ENCODE data around the gene CFDP1.
A peak's percentile ranks its signal among the peaks of the same experiment; 100 is the strongest.

The CFDP1 gene

DNA sequence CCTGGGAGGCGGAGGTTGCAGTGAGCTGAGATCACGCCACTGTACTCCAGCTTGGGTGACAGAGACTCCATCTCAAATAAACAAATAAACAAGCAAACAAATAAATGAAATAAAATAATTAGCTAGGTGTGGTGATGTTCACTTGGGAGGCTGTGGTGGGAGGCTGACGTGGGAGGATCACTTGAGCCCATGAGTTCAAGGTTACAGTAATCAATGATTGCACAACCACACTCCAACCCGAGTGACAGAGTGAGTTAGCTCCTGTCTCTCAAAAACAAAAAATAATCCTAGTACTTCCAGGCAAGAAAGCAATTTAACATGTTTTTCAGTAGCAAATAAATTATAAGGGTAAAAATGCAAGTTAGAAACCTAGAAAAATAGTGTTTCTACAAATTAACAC is 26.4 kb downstream of the CFDP1 start:
- no peak for DNase-seq (ENCODE audit: low read depth in 2 of 2)

DNA sequence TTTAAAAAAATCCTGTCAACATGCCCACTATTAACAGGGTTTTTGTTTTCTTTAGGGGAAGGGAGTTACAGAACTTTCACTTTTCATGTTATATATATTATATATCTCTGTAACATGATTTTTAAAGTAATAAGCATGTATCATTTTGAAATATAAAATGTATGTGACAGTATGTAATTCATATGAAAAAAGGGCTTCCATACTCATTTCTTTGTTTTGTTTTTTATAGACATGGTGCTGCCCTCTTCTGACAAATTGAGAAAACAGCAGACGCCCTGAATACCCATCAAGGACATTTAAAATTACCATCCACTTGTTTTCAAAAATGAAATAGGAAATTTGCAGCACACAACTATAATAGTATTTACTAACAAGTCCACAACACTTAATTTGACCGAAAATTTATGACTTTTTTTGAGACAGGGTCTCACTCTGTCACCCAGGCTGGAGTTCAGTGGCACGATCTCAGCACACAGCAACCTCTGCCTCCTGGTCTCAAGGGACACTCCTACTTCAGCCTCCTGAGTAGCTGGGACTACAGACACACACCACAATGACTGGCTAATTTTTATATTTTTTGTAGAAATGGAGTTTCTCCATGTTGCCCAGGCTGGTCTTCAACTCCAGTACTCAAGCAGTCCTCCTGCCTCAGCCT is 30.4 kb downstream of the CFDP1 start:
- DNase-seq (ENCODE audit: low read depth in 2 of 2): no peak

- no peak for DNase-seq (ENCODE audit: low read depth in 2 of 2)
Measured at GRCh38 chr16:75402159-75402820, 31.0 kb downstream of the CFDP1 start.

DNA sequence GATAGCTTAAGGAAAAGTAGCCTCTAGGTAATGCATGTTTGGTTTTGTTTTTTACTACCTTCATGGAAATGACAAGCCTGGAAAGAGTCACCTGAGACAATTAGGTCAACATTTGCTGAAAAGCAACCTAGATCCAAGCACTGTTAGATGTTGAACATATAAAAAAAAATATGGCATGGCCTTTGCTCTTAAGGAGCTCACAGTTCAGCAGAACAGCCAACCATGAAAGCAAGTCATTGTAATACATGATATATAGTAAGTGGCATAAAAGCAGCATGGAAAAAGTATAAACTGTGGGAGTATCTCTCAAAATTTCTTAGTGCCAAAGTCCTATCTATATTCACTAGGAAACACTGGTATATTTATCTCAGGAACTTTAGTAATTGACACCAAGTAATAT is 31.6 kb downstream of the CFDP1 start:
- no peak for DNase-seq (ENCODE audit: low read depth in 2 of 2)

DNA sequence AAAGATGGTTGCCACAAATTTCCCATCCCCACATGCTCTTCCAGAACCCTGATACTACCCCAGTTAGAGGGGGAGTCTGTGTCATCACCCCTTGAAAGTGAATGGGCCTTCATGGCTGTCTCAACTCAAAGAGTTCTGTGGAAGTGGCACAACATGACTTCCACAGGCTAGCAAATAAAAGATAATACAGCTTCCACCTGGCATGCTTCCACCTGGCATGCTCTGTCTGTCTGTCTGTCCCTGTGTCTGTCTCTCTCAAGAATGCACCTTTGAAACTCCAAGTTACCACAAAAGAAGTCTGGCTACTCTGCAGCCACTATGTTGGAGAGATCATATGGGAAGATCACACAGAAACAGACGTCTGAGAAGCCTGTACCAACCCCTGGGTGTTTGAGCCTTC is 35.0 kb downstream of the CFDP1 start:
- DNase-seq (ENCODE audit: low read depth in 2 of 2): no peak

DNA sequence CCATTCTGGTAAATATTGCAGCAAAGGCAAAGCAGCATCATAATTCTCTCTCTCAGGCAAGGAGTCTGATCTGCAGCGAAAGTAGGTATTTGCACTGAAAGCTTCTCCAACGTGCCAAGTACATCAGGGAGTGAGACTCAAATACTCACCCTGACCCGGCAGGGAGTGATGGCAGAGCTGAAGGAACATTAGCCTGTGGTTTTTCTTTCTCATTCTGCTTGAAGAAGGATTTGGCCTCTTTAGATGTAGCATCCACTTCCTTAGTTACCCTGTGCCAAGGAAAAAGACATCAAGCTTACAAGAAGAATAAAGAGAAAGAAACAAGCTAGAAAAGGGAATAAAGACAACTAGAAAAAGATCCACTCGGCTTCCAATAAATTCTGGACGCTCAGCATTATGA is 38.4 kb downstream of the CFDP1 start:
- no peak for DNase-seq (ENCODE audit: low read depth in 2 of 2)

- DNase-seq (ENCODE audit: low read depth in 2 of 2): no peak
Measured at GRCh38 chr16:75392906-75393305, 40.4 kb downstream of the CFDP1 start.

- DNase-seq (ENCODE audit: low read depth in 2 of 2): no peak
Measured at GRCh38 chr16:75390926-75391653, 42.2 kb downstream of the CFDP1 start.

GRCh38 chr16:75389096-75389690 is 44.1 kb downstream of the CFDP1 start:
- DNase-seq (ENCODE audit: low read depth in 2 of 2): no peak

DNA sequence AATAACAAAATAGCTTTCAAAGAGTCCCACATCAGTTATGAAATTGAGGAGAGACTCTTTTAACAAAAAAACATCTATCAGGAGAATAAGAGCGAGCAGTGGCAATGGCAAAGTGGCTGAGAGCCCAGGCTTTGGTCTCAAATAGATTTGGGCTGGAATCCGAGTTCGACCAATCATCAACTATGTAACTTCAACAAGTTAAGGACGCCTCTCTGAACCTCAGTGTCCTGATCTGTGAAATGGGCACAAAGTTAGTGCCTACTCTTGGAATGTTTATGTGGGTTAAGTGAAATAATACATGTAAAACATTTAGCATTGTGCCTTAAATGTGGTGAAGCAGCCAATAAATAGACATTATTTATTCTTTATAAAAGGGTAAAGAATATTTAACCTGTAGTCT is 45.4 kb downstream of the CFDP1 start:
- no peak for DNase-seq (ENCODE audit: low read depth in 2 of 2)

DNA sequence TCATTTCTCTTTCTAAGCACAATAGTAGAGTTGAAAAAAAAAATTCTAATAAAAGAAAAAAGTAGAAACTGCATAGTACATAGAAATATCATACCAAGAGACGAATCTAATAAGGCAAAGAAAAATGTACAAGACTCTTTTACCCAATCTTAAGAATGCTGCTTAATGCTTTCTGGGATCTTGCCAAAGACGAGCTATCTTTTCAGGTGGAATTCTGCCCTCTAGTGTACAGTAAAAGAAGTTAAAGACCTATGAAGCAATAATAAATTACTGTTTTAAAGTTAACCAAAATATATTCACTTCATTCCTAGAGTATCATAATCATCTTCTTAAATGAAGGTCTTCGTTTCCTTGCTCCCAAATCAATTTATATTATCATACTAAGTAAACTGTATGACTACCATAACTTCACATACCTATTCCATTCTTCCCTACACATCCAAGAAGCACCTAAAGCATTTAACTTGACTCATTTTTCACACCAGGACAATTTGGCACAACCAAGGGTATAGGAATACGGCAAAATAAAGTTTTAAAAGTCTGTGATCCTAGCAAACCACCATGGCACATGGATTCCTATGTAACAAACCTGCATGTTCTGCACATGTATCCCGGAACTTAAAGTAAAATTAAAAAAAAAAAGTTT is 47.7 kb downstream of the CFDP1 start:
- no peak for DNase-seq (ENCODE audit: low read depth in 2 of 2)

DNA sequence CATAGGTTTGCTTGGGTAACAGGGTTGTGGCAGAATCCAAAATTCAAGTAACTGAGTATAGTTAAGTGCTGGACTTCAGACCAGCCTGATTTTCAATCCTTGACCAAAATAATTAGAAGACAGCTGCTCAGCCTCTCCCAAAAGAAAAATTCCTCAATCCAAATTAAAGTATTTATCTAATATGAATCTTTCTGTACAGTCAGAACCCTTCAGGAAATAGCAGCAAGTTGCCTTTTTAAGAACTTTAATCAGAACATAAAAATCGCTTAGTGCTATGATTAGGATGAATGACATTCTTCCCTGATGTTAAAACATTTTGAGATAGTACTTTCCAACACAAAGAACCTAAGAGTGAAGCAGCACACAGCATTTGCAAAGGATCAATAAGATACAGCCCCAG is 50.2 kb downstream of the CFDP1 start:
- DNase-seq (ENCODE audit: low read depth in 2 of 2): no peak

DNA sequence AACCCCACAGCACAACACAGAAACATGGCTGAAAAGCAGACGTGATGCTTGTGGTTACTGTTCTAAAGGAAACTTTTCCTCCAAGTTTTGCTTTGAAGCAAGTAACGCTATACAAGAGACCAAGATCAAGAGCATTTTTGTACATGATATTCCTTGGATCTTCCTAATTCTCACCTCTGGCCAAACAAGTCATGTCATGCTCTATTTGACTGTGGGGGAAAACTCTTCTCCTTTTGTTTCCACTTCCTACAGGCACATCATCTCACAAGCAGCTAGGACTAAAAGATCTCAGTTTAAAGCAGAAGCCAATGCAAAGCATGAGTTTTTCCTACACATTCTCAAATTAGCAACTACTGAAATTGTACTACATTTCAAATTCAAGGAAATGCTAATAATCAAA is 50.7 kb downstream of the CFDP1 start:
- no peak for DNase-seq (ENCODE audit: low read depth in 2 of 2)

DNA sequence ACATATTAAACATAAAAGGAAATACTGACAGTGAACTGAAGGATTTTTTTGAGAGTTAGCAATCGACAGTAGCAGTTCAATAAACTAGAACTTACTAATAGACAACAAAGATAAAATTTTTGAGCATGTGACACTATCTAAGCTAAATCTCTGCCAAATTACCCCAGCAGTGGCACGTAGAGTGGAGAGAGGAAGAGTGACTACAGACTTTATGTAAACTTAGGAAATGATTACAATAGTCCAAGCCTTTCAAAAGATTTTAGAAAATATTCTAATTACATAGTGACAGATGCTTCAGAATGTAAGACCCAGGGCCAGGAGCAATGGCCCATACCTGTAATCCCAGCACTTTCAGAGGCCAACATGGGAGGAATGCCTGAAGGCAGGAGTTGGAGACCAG is 52.4 kb downstream of the CFDP1 start:
- no peak for DNase-seq (ENCODE audit: low read depth in 2 of 2)

GRCh38 chr16:75379911-75380847 is 53.1 kb downstream of the CFDP1 start:
- peak in 1 of 2 donors; percentile 33 for DNase-seq (ENCODE audit: low read depth in 2 of 2)

DNA sequence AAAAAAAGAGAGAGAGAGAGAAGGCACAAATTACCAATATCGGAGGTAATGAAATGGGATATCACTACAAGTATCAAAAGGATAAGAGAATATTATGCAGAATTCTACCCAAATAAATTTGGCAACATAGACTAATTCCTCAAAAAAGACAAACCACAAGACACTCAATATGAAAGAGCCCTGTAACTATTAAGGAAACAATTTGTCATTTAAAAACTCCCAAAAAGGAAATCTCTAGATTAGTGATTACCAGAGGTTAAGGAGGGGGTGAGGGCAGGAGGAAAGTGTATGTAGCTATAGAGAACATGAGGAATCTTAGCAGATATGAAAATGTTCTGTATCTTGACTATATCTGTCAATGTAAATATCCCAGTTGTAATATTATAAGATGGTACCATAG is 54.0 kb downstream of the CFDP1 start:
- no peak for DNase-seq (ENCODE audit: low read depth in 2 of 2)

DNA sequence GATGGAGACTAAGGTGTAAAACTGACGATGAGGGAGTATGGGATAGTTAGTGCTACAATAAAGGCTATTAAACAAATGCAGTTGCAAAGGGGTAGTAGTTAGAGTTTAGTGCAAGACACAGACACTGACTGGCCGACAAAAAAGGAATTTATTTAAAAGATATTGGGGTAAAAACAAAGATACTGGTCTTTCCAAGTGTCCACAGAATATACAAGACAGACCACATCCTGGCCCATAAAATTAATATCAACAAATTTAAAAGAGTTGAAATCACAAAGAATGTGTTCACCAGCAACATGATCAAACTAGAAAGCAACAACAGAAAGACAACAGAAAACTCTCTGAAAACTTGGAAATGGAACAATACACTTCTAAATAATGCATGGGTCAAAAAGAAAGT is 54.7 kb downstream of the CFDP1 start:
- no peak for DNase-seq (ENCODE audit: low read depth in 2 of 2)

DNA sequence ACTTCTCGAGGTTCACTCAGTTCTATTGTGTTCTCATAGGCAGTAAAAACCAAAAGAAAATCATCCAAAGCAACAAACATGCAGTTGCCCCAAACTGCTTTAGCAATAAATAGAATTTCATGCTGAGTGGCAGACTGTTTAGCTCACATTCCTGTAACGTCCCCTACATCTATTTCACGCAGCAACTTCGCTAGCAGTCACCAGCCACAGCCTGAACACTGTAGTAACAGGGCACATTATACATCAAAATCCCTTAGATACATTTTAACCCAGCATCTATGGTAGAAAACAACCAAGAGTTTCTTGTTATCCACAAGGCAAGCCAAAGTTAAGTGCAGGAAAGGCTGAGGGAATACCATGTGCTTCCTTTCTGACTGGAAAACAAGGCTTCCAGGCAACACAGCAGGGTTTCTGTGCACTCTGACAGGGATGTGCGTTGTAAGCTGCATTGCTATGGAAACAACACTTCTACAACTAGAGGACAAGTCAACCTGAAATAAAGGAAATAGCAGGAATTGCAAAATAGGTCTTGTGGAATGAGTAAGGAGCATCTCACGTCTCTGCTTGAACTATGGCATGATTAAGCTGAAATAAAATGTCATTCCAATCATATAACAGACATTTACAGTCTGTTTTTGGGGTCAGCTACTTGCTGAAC is 55.4 kb downstream of the CFDP1 start:
- DNase-seq (ENCODE audit: low read depth in 2 of 2): no peak

DNA sequence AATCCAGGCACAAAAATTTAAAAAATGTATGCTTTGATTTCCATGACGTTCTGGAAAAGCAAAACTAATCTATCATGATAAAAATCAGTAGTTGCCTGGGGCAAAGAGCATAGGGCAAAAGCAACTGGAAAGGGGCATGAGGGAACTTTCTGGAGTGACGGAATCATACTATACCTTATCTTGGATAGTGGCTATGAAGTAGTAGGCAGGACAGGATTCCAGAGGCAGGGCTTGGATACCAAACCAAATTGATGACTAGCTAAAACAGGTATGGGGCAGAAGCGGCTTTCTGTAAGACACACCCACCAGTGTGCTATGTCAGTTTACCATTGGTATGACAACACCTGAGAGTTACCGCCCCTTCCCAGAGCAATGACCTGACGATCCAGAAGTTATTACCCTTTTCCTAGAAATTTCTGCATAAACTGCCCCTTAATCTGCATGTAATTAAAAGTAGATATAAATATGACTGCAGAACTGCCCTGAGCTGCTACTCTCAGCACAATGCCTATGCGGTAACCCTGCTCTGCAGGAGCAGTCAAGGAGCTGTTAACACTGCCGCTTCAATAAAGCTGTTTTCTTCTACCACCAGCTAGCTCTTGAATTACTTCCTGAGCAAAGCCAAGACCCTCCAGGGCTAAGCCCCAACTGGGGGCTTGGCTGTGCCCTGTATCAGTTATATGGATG is 56.7 kb downstream of the CFDP1 start:
- no peak for DNase-seq (ENCODE audit: low read depth in 2 of 2)

GRCh38 chr16:75374388-75374787 is 58.9 kb downstream of the CFDP1 start:
- no peak for DNase-seq (ENCODE audit: low read depth in 2 of 2)

Data from stimulated activated CD8-positive, alpha-beta memory T cell treated with anti-CD3 and anti-CD28 coated beads, Interleukin-15, amount 100 ng/mL, for 48 hours (primary cell).